ENCODE measurements around the gene PBX1. TPM values are rescaled to one million over a fixed set of nuclear protein-coding genes. Genes with fewer than 3 reads are reported as not detected.

PBX1 gene
- total and polyA plus RNA-seq, 2 of the 4 experiments (the other 2 are of a cell fraction) = 13.9 to 17.9 TPM

- no peak overlapping the region for H4K5ac ChIP-seq (ENCODE audit: low read depth, low read length)
Measured at GRCh38 chr1:164664127-164664526, 105.1 kb downstream of the PBX1 start.

More at GRCh38 chr1:164664127-164664526, 105.1 kb downstream of the PBX1 start:
- no peak overlapping the region for H2BK15ac ChIP-seq (ENCODE audit: low read depth, low read length)
- TF ChIP-seq BHLHE40 (IDR thresholded peaks at IDR 0.05; ENCODE audit: low read depth, low read length) (no peak), MAFK (IDR thresholded peaks at IDR 0.05; ENCODE audit: low read depth, low read length) (no peak), FOS (IDR thresholded peaks at IDR 0.05; ENCODE audit: low read depth, low read length) (no peak), NFE2L2 (IDR thresholded peaks at IDR 0.05; ENCODE audit: low read depth, low read length) (no peak), ELK1 (IDR thresholded peaks at IDR 0.05; ENCODE audit: borderline replicate concordance, low read depth, low read length) (no peak), RCOR1 (IDR thresholded peaks at IDR 0.05; ENCODE audit: insufficient replicate concordance, low read length) (no peak), SMC3 (IDR thresholded peaks at IDR 0.05; ENCODE audit: low read depth, low read length) (no peak), RFX5 (IDR thresholded peaks at IDR 0.05; ENCODE audit: low read depth, low read length) (no peak), CEBPB (IDR thresholded peaks at IDR 0.05; ENCODE audit: low read depth, low read length) (no peak), MAZ (IDR thresholded peaks at IDR 0.05; ENCODE audit: borderline replicate concordance, low read depth, low read length) (no peak)
- DNase-seq (no peak), ATAC-seq (ENCODE audit: low read depth) (no peak)
- no peak overlapping the region for H3K4me3 ChIP-seq (ENCODE audit: insufficient read depth, low read depth, low read length)
- in situ Hi-C loops (cut with MboI; ENCODE audit: low sequenced_read_pairs) = no loop called here
- H3K79me1 ChIP-seq (ENCODE audit: low read depth in 1 of 2, low read length in 2 of 2) = peaks cover 5 to 9% of the 10 kb centered on the region in 2 experiments; a peak in 1 of 4 replicates
- peaks cover 4% of the 10 kb centered on the region; the same call in 1 of the 2 replicates for H3K4me1 ChIP-seq (ENCODE audit: control insufficient read depth, insufficient read depth, low read length)
- no peak overlapping the region for H2BK20ac ChIP-seq (ENCODE audit: low read depth, low read length)
- 0 out of 2 replicates have a peak, but pooled peaks cover 3% of the 10 kb centered on the region for H3K9me1 ChIP-seq (ENCODE audit: insufficient read depth, low read length)
- H4K20me1 ChIP-seq (ENCODE audit: insufficient read depth, low read length) = peaks cover 8% of the 10 kb centered on the region; the same call in 1 of the 2 replicates
- no TSS peak for BruUV-seq (replicated peaks)
- ChIA-PET CTCF (no interaction called here), POLR2A (ENCODE audit: unreplicated experiment) (no interaction called here)
- H2BK120ac ChIP-seq (ENCODE audit: low read depth, low read length) = no peak overlapping the region
- no peaks in the 10 kb centered on the region; the same call in 1 of the 2 replicates for H3K36me3 ChIP-seq (ENCODE audit: control insufficient read depth, insufficient read depth, low read length)
- no peak overlapping the region for H2BK5ac ChIP-seq (ENCODE audit: low read depth, low read length, poor library complexity, severe bottlenecking)
- H3K4me2 ChIP-seq (ENCODE audit: low read depth, low read length) = no peak overlapping the region
- no peak overlapping the region for H2AK5ac ChIP-seq (ENCODE audit: low read depth, low read length)
- H3K23ac ChIP-seq (ENCODE audit: low read depth, low read length) = no peak overlapping the region
- no peak overlapping the region for H2AFZ ChIP-seq (replicated peaks; ENCODE audit: low read length, poor library complexity)
- no peak overlapping the region for H3K4ac ChIP-seq (ENCODE audit: low read depth, low read length)
- no peaks in the 10 kb centered on the region for H3K9me3 ChIP-seq (ENCODE audit: control insufficient read depth, insufficient read depth, low read length)
- WGBS, 2 experiments (ENCODE audit: extremely low coverage in 2 of 2, insufficient read length in 1 of 2) = no CpG with 5 or more reads among the region's 4 CpGs
- H4K8ac ChIP-seq (ENCODE audit: low read depth in 2 of 2, low read length in 2 of 2) = no peak overlapping the region
- dilution Hi-C loops (cut with HindIII; ENCODE audit: low sequenced_read_pairs, unreplicated experiment) = no loop called here
- no peak overlapping the region for H4K91ac ChIP-seq (ENCODE audit: insufficient read depth, low read depth, low read length)
- H3K27ac ChIP-seq (ENCODE audit: insufficient read depth, low read length) = no peak overlapping the region
- H3K56ac ChIP-seq (ENCODE audit: extremely low read depth, insufficient read depth, low read length) = no peak overlapping the region
- no peak overlapping the region for H2AK9ac ChIP-seq (replicated peaks; ENCODE audit: low read depth, low read length, poor library complexity)
- H3K27me3 ChIP-seq (ENCODE audit: control insufficient read depth, insufficient read depth, low read length) = no peaks in the 10 kb centered on the region
- no peak overlapping the region for H3K9ac ChIP-seq (ENCODE audit: low read depth, low read length)
- intact Hi-C loops (cut with micrococcal nuclease) = no loop called here
- H3K18ac ChIP-seq (ENCODE audit: low read depth, low read length) = no peak overlapping the region
- H3K14ac ChIP-seq (replicated peaks; ENCODE audit: low read depth, low read length) = no peak overlapping the region
